OCI-LY7 (cell line): ENCODE results near the gene BUB3.

Experiments used
- CTCF ChIP-seq: fragments of 200-600 bp; sonication (generic); conservative IDR thresholded peaks from 2 replicates; pipeline ENCODE4 v1.5.1; 2014; ENCODE audit warnings: mild to moderate bottlenecking, antibody characterized with exemption, low read length, moderate library complexity, mixed read lengths
- EZH2phosphoT487 ChIP-seq: fragments of 200-600 bp; sonication (generic); IDR thresholded peaks from 2 replicates; pipeline ENCODE4 v1.6.1; 2018; ENCODE audit warnings: low read depth, borderline replicate concordance, mild to moderate bottlenecking, mixed run types, antibody characterized with exemption, low read length, moderate library complexity, mixed read lengths

- TF ChIP-seq CTCF (no peak), EZH2phosphoT487 (no peak)
These were observed 5.0 kb upstream of the BUB3 start for GRCh38 chr10:123149162-123149567.
